Testis (tissue), 2 donors: ENCODE data around the gene LRTM2.

Experiments used
- CTCF ChIP-seq, 3 experiments: fragments of 450-650 bp in 2 of 3; fragments of 200-600 bp in 1 of 3; sonication (generic) in 1 of 3; IDR thresholded peaks; one replicate each; pipeline ENCODE4 v1.5.1; 2016 to 2019; ENCODE audit warnings: antibody characterized with exemption in 3 of 3, mild to moderate bottlenecking in 2 of 3, moderate library complexity in 1 of 3
- POLR2A ChIP-seq: fragments of 450-650 bp; IDR thresholded peaks from one replicate; pipeline ENCODE4 v1.6.1; 2017; ENCODE audit warnings: antibody characterized with exemption, mild to moderate bottlenecking, moderate library complexity

- no peak for TF ChIP-seq CTCF (IDR thresholded peaks at IDR 0.05)
- no peak for TF ChIP-seq POLR2A
Observed at GRCh38 chr12:1793426-1794210, 26.7 kb upstream of the LRTM2 start.
